Natural killer cell (primary cell): ENCODE data around the gene PHF11. TPM values are rescaled to one million over a fixed set of nuclear protein-coding genes. Genes with fewer than 3 reads are reported as not detected.

ENCODE experiments used
- ATAC-seq, 3 donors: fragments of 150-1000 bp in 2 of 3; fragments of 200-7000 bp in 1 of 3; cut with Tn5 transposase; 1 replicate in 1 of 3; 2 replicates in 2 of 3; pipeline ENCODE4 v1.10.0; 2021; ENCODE audit warnings: mild to moderate bottlenecking in 2 of 3, moderate library complexity in 2 of 3
- DNase-seq, 2 donors: peaks; one replicate each; pipeline versions ENCODE4 v3.0.0 to v3.0.0-alpha.2; 2013 to 2021; ENCODE audit warnings: mixed read lengths in 1 of 2
- H3K27ac ChIP-seq: one replicate; pipeline ENCODE4 v1.5.1; 2013; ENCODE audit warnings: mild to moderate bottlenecking, low read length
- H3K27me3 ChIP-seq: one replicate; pipeline ENCODE4 v1.6.1; 2013; ENCODE audit warnings: low read length; ENCODE audit not compliant: control insufficient read depth, insufficient read depth
- H3K36me3 ChIP-seq: one replicate; pipeline ENCODE4 v1.6.1; 2013; ENCODE audit warnings: low read length; ENCODE audit not compliant: control insufficient read depth, insufficient read depth
- H3K4me1 ChIP-seq: one replicate; pipeline ENCODE4 v1.6.1; 2013; ENCODE audit warnings: low read length; ENCODE audit not compliant: control insufficient read depth, insufficient read depth
- H3K4me3 ChIP-seq: one replicate; pipeline ENCODE4 v1.5.1; 2013; ENCODE audit warnings: low read length
- H3K9me3 ChIP-seq: one replicate; pipeline ENCODE4 v1.6.1; 2013; ENCODE audit warnings: low read length; ENCODE audit not compliant: control insufficient read depth, insufficient read depth
- H3K27ac Mint-ChIP-seq, 2 donors: one replicate each; pipeline ENCODE4 v1.8.0; 2022; ENCODE audit warnings: mild to moderate bottlenecking in 2 of 2, mixed read lengths in 2 of 2, moderate library complexity in 1 of 2
- H3K27me3 Mint-ChIP-seq, 2 donors: one replicate each; pipeline ENCODE4 v1.8.0; 2022; ENCODE audit warnings: low read depth in 2 of 2, mixed read lengths in 2 of 2
- H3K36me3 Mint-ChIP-seq: one replicate; pipeline ENCODE4 v1.8.0; 2022; ENCODE audit warnings: mixed read lengths
- H3K4me1 Mint-ChIP-seq, 2 donors: one replicate each; pipeline ENCODE4 v1.8.0; 2022; ENCODE audit warnings: mixed read lengths in 2 of 2
- H3K4me3 Mint-ChIP-seq: one replicate; pipeline ENCODE4 v1.8.0; 2022; ENCODE audit warnings: mild to moderate bottlenecking, moderate library complexity, mixed read lengths
- H3K9me3 Mint-ChIP-seq, 2 donors: one replicate each; pipeline ENCODE4 v1.8.0; 2022; ENCODE audit warnings: mixed read lengths in 2 of 2
- WGBS: methylation state at CpG from one replicate; pipeline ENCODE4 v1.1.7; 2013; ENCODE audit warnings: missing lambda C conversion rate; ENCODE audit not compliant: insufficient coverage; 5-methylcytosine and 5-hydroxymethylcytosine counted together
- intact Hi-C: fragments of 100-400 bp; cut with micrococcal nuclease; formaldehyde crosslinking; loops from one replicate; pipeline ENCODE4 v1.14.2; 2022
- total RNA-seq, 4 donors: library from RNA; stranded (reverse); fragments of 120-200 nt in 1 of 4; gene quantifications; one replicate each; pipeline versions ENCODE4 v1.2.3 to v1.2.4, GENCODE V29; 2013 to 2022
- TF ChIP-seq, protein P1 (sequence below): fragments of 200-600 bp; IDR thresholded peaks from one replicate; pipeline ENCODE4 v1.8.0; 2022; ENCODE audit warnings: antibody characterized with exemption

PHF11 gene
- total RNA-seq, 3 donors from 2014 or later (not counting 1 experiment from before 2014, with no cell fraction given) = 89.0 to 113 (median 111) TPM

DNA sequence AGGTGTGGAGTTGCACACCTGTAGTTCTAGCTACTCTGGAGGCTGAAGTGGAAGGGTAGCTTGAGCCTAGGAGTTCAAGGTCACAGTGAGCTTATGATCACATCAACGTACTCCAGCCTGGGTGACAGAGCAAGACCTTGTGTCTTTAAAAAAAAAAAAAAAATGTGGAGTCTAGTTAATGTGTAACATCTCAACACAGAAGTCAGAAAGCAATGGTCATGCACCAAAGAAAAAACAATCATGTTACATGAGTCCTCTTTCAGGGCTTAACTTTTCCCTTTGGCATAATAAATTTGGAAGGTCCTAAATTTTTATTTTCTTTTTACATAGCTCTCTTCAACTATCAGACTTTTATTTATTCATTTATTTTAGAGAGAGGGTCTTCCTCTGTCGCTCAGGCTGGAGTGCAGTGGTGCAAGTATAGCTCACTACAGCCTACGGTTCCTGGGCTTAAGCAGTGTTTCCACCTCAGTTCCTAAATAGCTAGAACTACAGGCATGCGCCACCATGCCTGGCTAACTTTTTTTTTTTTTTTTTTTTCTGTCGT is 29.4 kb upstream of the PHF11 start:
- TF ChIP-seq, protein P1, sequence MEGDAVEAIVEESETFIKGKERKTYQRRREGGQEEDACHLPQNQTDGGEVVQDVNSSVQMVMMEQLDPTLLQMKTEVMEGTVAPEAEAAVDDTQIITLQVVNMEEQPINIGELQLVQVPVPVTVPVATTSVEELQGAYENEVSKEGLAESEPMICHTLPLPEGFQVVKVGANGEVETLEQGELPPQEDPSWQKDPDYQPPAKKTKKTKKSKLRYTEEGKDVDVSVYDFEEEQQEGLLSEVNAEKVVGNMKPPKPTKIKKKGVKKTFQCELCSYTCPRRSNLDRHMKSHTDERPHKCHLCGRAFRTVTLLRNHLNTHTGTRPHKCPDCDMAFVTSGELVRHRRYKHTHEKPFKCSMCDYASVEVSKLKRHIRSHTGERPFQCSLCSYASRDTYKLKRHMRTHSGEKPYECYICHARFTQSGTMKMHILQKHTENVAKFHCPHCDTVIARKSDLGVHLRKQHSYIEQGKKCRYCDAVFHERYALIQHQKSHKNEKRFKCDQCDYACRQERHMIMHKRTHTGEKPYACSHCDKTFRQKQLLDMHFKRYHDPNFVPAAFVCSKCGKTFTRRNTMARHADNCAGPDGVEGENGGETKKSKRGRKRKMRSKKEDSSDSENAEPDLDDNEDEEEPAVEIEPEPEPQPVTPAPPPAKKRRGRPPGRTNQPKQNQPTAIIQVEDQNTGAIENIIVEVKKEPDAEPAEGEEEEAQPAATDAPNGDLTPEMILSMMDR = no peak
- DNase-seq (no peak), ATAC-seq (no peak)
- no peak overlapping the region for H3K4me3 ChIP-seq
- Mint-ChIP-seq H3K36me3 (peaks cover 42% of the 10 kb centered on the region), H3K4me1 (no peaks in the 10 kb centered on the region), H3K9me3 (peaks cover 2 to 3% of the 10 kb centered on the region in 2 donors), H3K4me3 (no peak overlapping the region), H3K27me3 (no peaks in the 10 kb centered on the region), H3K27ac (no peak overlapping the region)
- intact Hi-C loops = no loop called here
- no peak overlapping the region for H3K27ac ChIP-seq
- no peaks in the 10 kb centered on the region for H3K4me1 ChIP-seq
- H3K27me3 ChIP-seq = no peaks in the 10 kb centered on the region
- WGBS = 98% methylated on average over 4 of the region's 5 CpGs
- H3K36me3 ChIP-seq = peaks cover 68% of the 10 kb centered on the region
- peaks cover 7% of the 10 kb centered on the region for H3K9me3 ChIP-seq

DNA sequence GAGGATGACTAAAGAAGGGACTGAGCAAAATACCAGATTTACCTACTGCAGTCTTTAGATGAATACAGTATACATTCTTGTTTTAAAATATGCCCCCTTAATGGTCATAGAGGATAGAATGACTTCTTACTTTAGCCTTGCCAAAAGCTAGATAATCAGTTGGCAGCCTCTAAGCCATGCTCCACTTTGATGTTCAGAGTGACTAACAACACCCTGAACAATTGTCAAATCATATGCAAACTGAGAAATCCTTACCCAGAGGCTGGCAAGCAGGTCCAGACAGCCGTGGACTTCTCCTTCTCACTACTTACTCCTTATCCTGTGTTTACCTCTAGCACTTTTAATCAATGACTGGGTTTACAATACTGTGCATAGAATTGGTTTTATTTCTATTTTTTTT is 23.6 kb upstream of the PHF11 start:
- H3K9me3 ChIP-seq = no peaks in the 10 kb centered on the region
- Mint-ChIP-seq H3K27ac (no peak overlapping the region), H3K4me3 (no peak overlapping the region), H3K36me3 (peaks cover 14% of the 10 kb centered on the region), H3K9me3 (no peaks in the 10 kb centered on the region), H3K27me3 (no peaks in the 10 kb centered on the region), H3K4me1 (no peaks in the 10 kb centered on the region)
- H3K27me3 ChIP-seq = no peaks in the 10 kb centered on the region
- no peaks in the 10 kb centered on the region for H3K4me1 ChIP-seq
- H3K36me3 ChIP-seq = peaks cover 77% of the 10 kb centered on the region
- ATAC-seq (no peak), DNase-seq (no peak)
- intact Hi-C loops = no loop called here
- 86% methylated on average over 1 of the region's 1 CpG for whole genome bisulfite sequencing
- H3K27ac ChIP-seq = no peak overlapping the region
- TF ChIP-seq, protein P1 = no peak
- no peak overlapping the region for H3K4me3 ChIP-seq

- H3K36me3 Mint-ChIP-seq = peaks cover 2% of the 10 kb centered on the region
- Histone ChIP-seq H3K4me3 (no peak overlapping the region), H3K27me3 (no peaks in the 10 kb centered on the region), H3K36me3 (peaks cover 85% of the 10 kb centered on the region), H3K27ac (no peak overlapping the region), H3K4me1 (no peaks in the 10 kb centered on the region), H3K9me3 (no peaks in the 10 kb centered on the region)
- H3K4me3 Mint-ChIP-seq = no peak overlapping the region
- no peak for DNase-seq
- no peak for ATAC-seq
- no peaks in the 10 kb centered on the region for H3K4me1 Mint-ChIP-seq
- H3K27me3 Mint-ChIP-seq = no peaks in the 10 kb centered on the region
- no peaks in the 10 kb centered on the region for H3K9me3 Mint-ChIP-seq
- intact Hi-C loops = no loop called here
- TF ChIP-seq, protein P1 = no peak
- 100% methylated on average over 4 of the region's 7 CpGs for WGBS
- no peak overlapping the region for H3K27ac Mint-ChIP-seq
Measured at GRCh38 chr13:49476529-49476928, 19.2 kb upstream of the PHF11 start.

GRCh38 chr13:49481788-49482187 is 14.0 kb upstream of the PHF11 start:
- peaks cover 15% of the 10 kb centered on the region for H3K36me3 Mint-ChIP-seq
- WGBS = 100% methylated on average over 4 of the region's 5 CpGs
- no peaks in the 10 kb centered on the region for H3K9me3 Mint-ChIP-seq
- Histone ChIP-seq H3K36me3 (peaks cover 82% of the 10 kb centered on the region), H3K27me3 (no peaks in the 10 kb centered on the region), H3K4me3 (no peak overlapping the region), H3K4me1 (no peaks in the 10 kb centered on the region), H3K27ac (no peak overlapping the region), H3K9me3 (no peaks in the 10 kb centered on the region)
- intact Hi-C loops = no loop called here
- H3K27me3 Mint-ChIP-seq = no peaks in the 10 kb centered on the region
- ATAC-seq (no peak), DNase-seq (no peak)
- H3K27ac Mint-ChIP-seq = no peak overlapping the region
- no peak overlapping the region for H3K4me3 Mint-ChIP-seq
- TF ChIP-seq, protein P1 = no peak
- H3K4me1 Mint-ChIP-seq = no peaks in the 10 kb centered on the region
